BJ (cell line): ENCODE results near the gene PTPRE. TPM values are rescaled to one million over a fixed set of nuclear protein-coding genes. Genes with fewer than 3 reads are reported as not detected.

Source experiments
- CTCF ChIA-PET: fragments of 350-600 bp; formaldehyde crosslinking; extraction: SDS; loops from one replicate; lab custom pipeline; 2021; ENCODE audit warnings: antibody characterized with exemption, inconsistent platforms; lab: Yijun Ruan, JAX
- POLR2A ChIA-PET: fragments of 300-600 bp; sonication (Branson Sonifier 250); formaldehyde crosslinking; extraction: SDS; loops from one replicate; lab custom pipeline; 2021; ENCODE audit warnings: antibody characterized with exemption; lab: Charles Lee
- DNase-seq: peaks from one replicate; pipeline ENCODE4 v3.0.0-alpha.2; 2011; ENCODE audit warnings: low read depth
- H3K27me3 ChIP-seq: 2 replicates; pipeline ENCODE4 v1.6.0; 2011; ENCODE audit warnings: low read length; ENCODE audit not compliant: control insufficient read depth, insufficient read depth
- H3K36me3 ChIP-seq: 2 replicates; pipeline ENCODE4 v1.5.1; 2011; ENCODE audit warnings: low read length; ENCODE audit not compliant: control insufficient read depth, insufficient read depth
- H3K4me3 ChIP-seq: 2 replicates; pipeline ENCODE4 v1.5.1; 2011; ENCODE audit warnings: low read depth, mild to moderate bottlenecking, control low read depth, low read length
- CTCF ChIP-seq: IDR thresholded peaks from 2 replicates; pipeline ENCODE4 v1.5.1; 2011; ENCODE audit warnings: low read depth, mild to moderate bottlenecking, control low read depth, inconsistent platforms, low read length, moderate library complexity; ENCODE audit not compliant: insufficient read depth
- polyA plus RNA-seq: library from polyadenylated mRNA; depleted of rRNA; stranded (reverse); fragments of >200 nt; gene quantifications from 2 replicates; pipeline ENCODE4 v1.2.3, GENCODE V29; 2011

Gene PTPRE
- polyA plus RNA-seq, 1 experiment: 0.09 TPM

DNA sequence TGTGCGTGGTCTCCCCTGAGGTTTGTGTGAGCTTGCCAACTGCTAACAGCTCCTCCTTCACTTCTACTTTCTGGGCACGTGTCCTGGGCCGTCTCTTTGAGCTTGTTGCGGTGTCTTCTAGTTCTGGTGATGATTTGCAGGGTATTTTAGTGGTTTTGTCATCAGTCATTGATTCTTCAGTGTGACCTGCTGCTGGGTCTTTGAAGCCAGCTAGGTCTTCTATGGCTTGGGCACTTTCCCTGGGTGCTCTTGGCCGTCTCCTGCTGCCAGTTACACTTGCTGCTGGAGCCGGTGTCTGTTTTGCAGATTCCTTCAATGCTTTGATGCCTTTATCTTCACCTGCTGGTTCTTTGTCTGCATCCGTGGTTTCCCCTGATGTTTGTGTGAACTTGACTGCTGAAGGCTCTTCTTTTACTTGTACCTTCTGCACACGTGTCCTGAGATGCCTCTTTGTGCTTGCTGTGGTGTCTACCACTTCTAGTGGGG, 196.4 kb downstream of the PTPRE start:
- Histone ChIP-seq H3K27me3 (no peaks in the 10 kb centered on the region), H3K4me3 (no peak overlapping the region), H3K36me3 (peaks cover 4% of the 10 kb centered on the region; the same call in 1 of the 2 replicates)
- CTCF ChIA-PET: interaction anchor here (1.0 to 1.3 kb wide), 2 partner anchors 22 to 47 kb away, joined by 3 read pairs; no protein-coding TSS in a partner anchor
- no peak for DNase-seq
- POLR2A ChIA-PET: no interaction called here
- TF ChIP-seq CTCF: no peak

GRCh38 chr10:128105383-128105782, 198.5 kb downstream of the PTPRE start:
- CTCF ChIA-PET: interaction anchor here (0.8 kb wide), 1 partner anchor 44 kb away, joined by 4 read pairs; no protein-coding TSS in a partner anchor

DNA sequence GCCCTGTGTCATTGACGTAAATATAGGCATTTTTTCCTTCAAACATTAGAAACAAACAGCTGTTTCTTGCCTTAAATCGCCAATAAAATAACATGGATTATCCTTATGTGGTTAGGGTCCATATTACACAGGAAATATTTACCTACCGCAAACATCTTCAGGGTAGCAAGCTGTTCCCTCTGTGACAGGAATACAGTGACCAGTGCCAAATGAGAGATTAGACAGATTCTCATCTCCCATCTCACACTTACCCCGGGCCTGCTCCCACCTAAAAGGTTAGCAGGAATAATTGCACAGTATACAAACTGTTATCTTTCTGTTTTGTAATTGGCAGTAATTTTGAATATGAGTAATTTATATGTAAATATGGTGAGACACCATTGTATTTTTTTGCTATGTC, 202.8 kb downstream of the PTPRE start:
- Histone ChIP-seq H3K4me3 (no peak overlapping the region), H3K27me3 (no peaks in the 10 kb centered on the region), H3K36me3 (peaks cover 2% of the 10 kb centered on the region)
- DNase-seq: no peak
- no peak for TF ChIP-seq CTCF
- CTCF ChIA-PET: no interaction called here
- POLR2A ChIA-PET: no interaction called here

More at GRCh38 chr10:128105383-128105782, 198.5 kb downstream of the PTPRE start:
- Histone ChIP-seq H3K4me3 (no peak overlapping the region), H3K36me3 (0 out of 2 replicates have a peak, but pooled peaks cover 3% of the 10 kb centered on the region), H3K27me3 (no peaks in the 10 kb centered on the region)
- POLR2A ChIA-PET: no interaction called here
- DNase-seq: no peak
- no peak for TF ChIP-seq CTCF

DNA sequence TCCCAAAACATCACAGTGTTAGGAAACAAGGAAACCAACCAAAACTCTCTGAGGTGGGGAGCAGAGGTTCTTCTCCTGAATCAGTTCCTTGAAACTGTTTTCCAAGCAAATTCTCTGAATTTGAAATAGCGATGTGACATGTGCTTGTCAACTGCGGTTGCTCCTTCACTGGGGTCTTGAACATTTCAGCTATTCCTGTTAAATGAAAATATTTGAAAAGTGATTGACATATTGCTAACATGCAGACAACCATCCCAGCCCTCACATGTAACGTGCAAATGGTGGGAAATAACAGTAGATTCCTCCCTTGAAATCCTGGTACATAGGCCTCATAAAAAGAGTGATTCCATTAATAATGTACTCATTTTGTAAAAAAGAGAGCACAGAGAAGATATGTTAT, 203.4 kb downstream of the PTPRE start:
- Histone ChIP-seq H3K4me3 (no peak overlapping the region), H3K36me3 (peaks cover 2% of the 10 kb centered on the region), H3K27me3 (no peaks in the 10 kb centered on the region)
- ChIA-PET CTCF (interaction anchor here (1.6 kb wide), 1 partner anchor 13 kb away, joined by 4 read pairs; no protein-coding TSS in a partner anchor), POLR2A (no interaction called here)
- DNase-seq: no peak
- no peak for TF ChIP-seq CTCF

DNA sequence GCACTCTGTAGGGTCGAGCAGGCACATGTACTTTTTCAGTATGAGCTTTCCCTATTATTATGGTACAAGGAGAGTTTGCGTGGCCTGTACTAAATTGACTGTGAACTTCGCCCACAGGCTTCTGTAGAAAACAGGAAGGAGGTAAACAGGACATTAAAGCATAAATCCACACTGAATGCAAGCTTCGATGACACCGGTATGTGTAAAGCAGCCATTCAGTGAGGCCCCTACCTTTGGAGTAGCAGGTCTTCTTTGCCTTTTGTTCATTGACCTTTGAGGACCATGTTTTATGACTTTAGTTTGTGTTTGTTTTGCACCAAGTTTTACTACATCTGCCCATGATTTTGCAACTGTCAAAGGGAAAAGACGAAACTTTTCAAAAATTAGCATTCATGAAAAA, 204.8 kb downstream of the PTPRE start:
- H3K4me3 ChIP-seq: no peak overlapping the region
- POLR2A ChIA-PET: no interaction called here
- H3K27me3 ChIP-seq: no peaks in the 10 kb centered on the region
- DNase-seq: no peak
- TF ChIP-seq CTCF: no peak
- CTCF ChIA-PET: interaction anchor here (1.6 kb wide), 1 partner anchor 12 kb away, joined by 4 read pairs; no protein-coding TSS in a partner anchor
- H3K36me3 ChIP-seq: peaks cover 2% of the 10 kb centered on the region
